Astrocyte of the cerebellum (primary cell): ENCODE results near the gene ATP9A.

Experiments used
- DNase-seq: peaks from one replicate; pipeline ENCODE4 v3.0.0-alpha.2; 2011; ENCODE audit warnings: low read depth
- H3K4me3 ChIP-seq: 2 replicates; pipeline ENCODE4 v1.5.1; 2011; ENCODE audit warnings: mild to moderate bottlenecking, low read depth, low read length, moderate library complexity
- in situ Hi-C: cut with HindIII; loops from 2 replicates; pipeline ENCODE4 v1.10.0; 2017; ENCODE audit warnings: low sequenced_read_pairs
- TF ChIP-seq, protein P1 (sequence below): IDR thresholded peaks from 2 replicates; pipeline ENCODE4 v1.5.1; 2012; ENCODE audit warnings: low read length, low read depth, moderate library complexity, mild to moderate bottlenecking; ENCODE audit errors: missing control alignments

ATP9A gene

DNA sequence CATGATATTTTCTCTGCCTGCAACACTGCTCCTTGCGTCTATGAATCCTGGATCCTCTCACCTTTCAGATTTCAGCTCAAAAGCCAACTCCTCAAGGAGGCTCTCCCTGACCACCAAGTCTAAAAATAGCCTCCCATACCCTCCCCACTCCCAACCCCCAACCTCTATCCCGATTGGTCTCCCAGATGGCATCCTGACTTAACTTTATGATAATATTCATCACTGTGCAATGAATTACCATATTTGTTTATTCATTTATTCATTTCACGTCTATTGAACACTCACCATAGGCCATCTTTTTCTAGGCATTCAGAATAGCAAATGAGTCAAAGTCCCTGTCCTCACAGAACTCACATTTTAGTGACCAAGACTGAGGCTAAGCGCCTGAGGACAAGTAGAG, 183.0 kb downstream of the ATP9A start:
- in situ Hi-C loops = no loop called here
- TF ChIP-seq, protein P1, sequence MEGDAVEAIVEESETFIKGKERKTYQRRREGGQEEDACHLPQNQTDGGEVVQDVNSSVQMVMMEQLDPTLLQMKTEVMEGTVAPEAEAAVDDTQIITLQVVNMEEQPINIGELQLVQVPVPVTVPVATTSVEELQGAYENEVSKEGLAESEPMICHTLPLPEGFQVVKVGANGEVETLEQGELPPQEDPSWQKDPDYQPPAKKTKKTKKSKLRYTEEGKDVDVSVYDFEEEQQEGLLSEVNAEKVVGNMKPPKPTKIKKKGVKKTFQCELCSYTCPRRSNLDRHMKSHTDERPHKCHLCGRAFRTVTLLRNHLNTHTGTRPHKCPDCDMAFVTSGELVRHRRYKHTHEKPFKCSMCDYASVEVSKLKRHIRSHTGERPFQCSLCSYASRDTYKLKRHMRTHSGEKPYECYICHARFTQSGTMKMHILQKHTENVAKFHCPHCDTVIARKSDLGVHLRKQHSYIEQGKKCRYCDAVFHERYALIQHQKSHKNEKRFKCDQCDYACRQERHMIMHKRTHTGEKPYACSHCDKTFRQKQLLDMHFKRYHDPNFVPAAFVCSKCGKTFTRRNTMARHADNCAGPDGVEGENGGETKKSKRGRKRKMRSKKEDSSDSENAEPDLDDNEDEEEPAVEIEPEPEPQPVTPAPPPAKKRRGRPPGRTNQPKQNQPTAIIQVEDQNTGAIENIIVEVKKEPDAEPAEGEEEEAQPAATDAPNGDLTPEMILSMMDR = no peak

DNA sequence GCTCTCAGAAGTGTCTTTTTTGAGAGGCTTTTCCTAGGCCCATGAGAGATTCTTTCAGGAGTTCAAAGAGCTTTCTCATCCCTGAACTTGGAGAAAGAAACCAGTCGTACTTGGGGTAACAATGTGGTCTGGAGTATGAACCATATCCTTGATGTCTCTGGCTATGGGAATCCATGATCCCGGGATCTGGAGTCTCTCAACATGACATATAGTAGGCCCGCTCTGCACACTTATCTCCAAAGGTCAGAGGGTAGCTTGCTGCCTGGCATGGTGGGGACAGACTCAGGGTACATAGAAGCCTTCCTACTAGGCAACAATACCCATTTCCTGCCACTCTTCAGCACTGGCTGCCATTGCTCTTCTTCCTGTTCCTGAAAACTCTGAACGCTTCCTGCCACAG, 183.5 kb downstream of the ATP9A start:
- TF ChIP-seq, protein P1 = no peak
- in situ Hi-C loops = no loop called here
- no peak overlapping the region for H3K4me3 ChIP-seq
- no peak for DNase-seq

More for the DNA sequence above, 183.0 kb downstream of the ATP9A start:
- no peak overlapping the region for H3K4me3 ChIP-seq
- no peak for DNase-seq

DNA sequence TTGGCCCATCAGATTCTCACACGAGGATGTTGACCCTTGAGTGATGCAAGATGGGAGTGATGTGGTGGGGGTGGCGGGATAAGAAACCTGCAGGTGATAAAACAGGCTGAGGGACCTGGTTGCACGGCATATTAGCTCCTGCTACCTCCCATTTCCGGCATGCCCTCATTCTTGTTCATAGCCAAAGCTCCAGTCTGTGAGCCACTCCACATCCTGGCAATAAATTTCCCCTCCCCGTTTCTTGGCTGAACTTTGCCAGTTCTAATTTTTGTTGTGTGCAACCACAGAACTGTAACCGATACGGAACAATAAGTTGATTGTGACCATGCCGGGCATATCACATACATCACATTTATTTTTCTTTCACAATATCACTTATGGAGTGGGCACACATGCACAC, 184.1 kb downstream of the ATP9A start:
- no peak overlapping the region for H3K4me3 ChIP-seq
- DNase-seq = no peak
- TF ChIP-seq, protein P1 = no peak
- in situ Hi-C loops = no loop called here

DNA sequence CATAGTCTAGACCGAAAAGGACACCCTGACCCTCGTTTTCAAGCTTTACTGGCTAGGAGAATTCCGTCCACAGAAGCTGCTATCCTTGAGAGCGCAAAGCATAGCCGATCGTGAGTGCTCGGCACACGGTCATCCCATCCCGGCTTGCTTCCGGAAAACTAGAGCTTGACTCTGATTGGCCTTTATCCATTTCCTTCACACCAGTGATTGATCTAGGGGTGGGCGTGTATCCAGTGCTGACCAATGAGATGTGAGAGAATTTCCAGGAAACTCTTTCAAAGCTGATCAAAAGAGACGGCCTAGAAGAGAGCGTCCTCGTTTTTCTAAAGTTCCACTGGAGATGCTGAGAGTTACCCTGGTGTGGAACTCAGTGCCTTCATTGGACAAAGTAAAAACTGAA, 184.7 kb downstream of the ATP9A start:
- in situ Hi-C loops = no loop called here
- H3K4me3 ChIP-seq = no peak overlapping the region
- TF ChIP-seq, protein P1 = no peak
- DNase-seq = no peak

DNA sequence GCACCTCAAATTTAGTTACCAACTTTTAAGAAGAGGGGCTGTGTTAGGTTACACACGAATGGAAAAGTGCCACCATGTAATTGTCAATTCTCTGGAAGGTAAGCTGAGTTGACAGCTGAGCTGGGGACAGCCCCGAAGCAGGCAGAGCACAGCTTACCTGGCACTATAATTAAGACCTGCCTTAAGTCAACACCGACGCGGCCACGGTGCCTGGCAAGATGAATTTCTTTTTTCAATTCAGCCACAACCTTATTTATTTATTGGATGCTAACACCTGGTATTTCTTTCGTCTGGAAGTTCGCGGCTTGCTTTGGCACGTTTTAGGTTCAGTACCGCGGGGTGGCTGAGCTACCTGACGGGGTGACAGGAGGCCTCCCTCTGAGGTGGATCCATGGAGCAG, 185.1 kb downstream of the ATP9A start:
- no peak for DNase-seq
- in situ Hi-C loops = no loop called here
- TF ChIP-seq, protein P1 = no peak
- no peak overlapping the region for H3K4me3 ChIP-seq

DNA sequence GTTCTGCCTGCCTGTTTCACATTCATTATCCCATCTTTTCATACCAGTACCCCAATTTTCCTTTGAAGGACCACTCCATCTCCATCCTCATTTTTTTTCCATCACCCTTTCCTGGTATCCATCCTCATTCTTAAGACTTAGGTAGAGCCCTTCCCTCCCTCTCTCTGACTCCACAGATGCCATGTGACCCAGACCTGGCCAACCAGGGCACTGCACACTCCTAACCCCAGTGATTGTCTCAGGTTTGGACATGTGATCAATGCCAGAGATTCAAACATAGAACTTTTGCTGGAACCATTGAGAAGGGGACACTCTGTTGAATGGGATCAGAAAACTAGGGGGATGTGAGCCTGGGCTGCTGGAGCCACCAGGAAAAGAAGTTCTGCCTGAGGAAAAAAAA, 186.6 kb downstream of the ATP9A start:
- TF ChIP-seq, protein P1 = no peak
- no peak for DNase-seq
- H3K4me3 ChIP-seq = no peak overlapping the region
- in situ Hi-C loops = no loop called here

DNA sequence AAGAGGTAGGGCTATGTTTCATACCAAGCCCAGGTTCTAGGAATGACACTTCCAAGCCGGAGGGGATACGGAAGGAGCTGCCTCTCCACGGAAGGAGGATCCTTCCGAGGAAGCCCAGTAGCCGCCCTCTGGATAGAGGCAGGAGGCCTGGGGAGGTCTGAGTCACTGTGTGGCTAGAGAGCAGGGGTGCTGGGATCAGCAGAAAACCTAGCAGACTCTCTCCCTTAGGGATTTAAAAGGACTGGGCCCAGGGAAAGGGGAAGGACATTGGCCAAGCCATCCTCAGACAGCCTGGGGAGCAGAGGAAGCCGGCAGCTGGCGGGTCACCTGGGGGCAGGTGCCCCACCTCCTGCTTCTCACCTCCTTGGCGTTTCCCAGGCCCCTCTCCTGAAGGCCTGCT, 189.1 kb downstream of the ATP9A start:
- no peak for DNase-seq
- no peak overlapping the region for H3K4me3 ChIP-seq
- in situ Hi-C loops = no loop called here

More for the DNA sequence above, 189.1 kb downstream of the ATP9A start:
- TF ChIP-seq, protein P1 = no peak
